WTC11 (cell line): ENCODE measurements around the gene RFNG.

Source experiments
- CREB1 ChIP-seq: sonication (generic); formaldehyde crosslinking; IDR thresholded peaks from 2 replicates; pipeline ENCODE4 v1.8.0; 2023; ENCODE audit warnings: mild to moderate bottlenecking, missing genetic modification reagents
- FOXP1 ChIP-seq: sonication (generic); formaldehyde crosslinking; IDR thresholded peaks from 2 replicates; pipeline ENCODE4 v1.8.0; 2022; ENCODE audit warnings: missing genetic modification reagents, mild to moderate bottlenecking, moderate library complexity, borderline replicate concordance
- JAZF1 ChIP-seq: fragments of 250-450 bp; sonication (Bioruptor Pico); IDR thresholded peaks from 2 replicates; pipeline ENCODE4 v1.9.0; 2021; ENCODE audit warnings: moderate library complexity, mild to moderate bottlenecking, inconsistent platforms
- MLX ChIP-seq: sonication (generic); formaldehyde crosslinking; IDR thresholded peaks from 2 replicates; pipeline ENCODE4 v1.8.1; 2023; ENCODE audit warnings: mild to moderate bottlenecking, missing genetic modification reagents, moderate library complexity
- NR3C1 ChIP-seq: sonication (generic); formaldehyde crosslinking; conservative IDR thresholded peaks from 2 replicates; pipeline ENCODE4 v1.8.1; 2023; ENCODE audit warnings: low read depth, mild to moderate bottlenecking, missing genetic modification reagents
- USF2 ChIP-seq: sonication (generic); formaldehyde crosslinking; IDR thresholded peaks from 2 replicates; pipeline ENCODE4 v1.8.1; 2023; ENCODE audit warnings: mild to moderate bottlenecking, missing genetic modification reagents, moderate library complexity
- ZNF416 ChIP-seq: fragments of 250-450 bp; sonication (Bioruptor Pico); IDR thresholded peaks from 2 replicates; pipeline ENCODE4 v1.9.0; 2021; ENCODE audit warnings: mild to moderate bottlenecking, inconsistent platforms
- TF ChIP-seq, protein P1 (sequence below): fragments of 200-600 bp; IDR thresholded peaks from 2 replicates; pipeline ENCODE4 v1.8.0; 2022; ENCODE audit warnings: antibody characterized with exemption
- TF ChIP-seq, protein P2 (sequence below): fragments of 250-450 bp; sonication (Bioruptor Pico); IDR thresholded peaks from 2 replicates; pipeline ENCODE4 v1.9.0; 2021; ENCODE audit warnings: moderate library complexity, mild to moderate bottlenecking, inconsistent platforms, borderline replicate concordance
- TF ChIP-seq, protein P3 (sequence below): sonication (generic); formaldehyde crosslinking; IDR thresholded peaks from 2 replicates; pipeline ENCODE4 v1.8.1; 2023; ENCODE audit warnings: mild to moderate bottlenecking, moderate library complexity, missing genetic modification reagents

- TF ChIP-seq FOXP1 (CRISPR knock-in tag) (no peak), MLX (CRISPR knock-in tag) (no peak), JAZF1 (CRISPR knock-in tag) (no peak), NR3C1 (CRISPR knock-in tag) (no peak), USF2 (no peak), CREB1 (CRISPR knock-in tag) (no peak), ZNF416 (no peak)
- TF ChIP-seq, protein P1, sequence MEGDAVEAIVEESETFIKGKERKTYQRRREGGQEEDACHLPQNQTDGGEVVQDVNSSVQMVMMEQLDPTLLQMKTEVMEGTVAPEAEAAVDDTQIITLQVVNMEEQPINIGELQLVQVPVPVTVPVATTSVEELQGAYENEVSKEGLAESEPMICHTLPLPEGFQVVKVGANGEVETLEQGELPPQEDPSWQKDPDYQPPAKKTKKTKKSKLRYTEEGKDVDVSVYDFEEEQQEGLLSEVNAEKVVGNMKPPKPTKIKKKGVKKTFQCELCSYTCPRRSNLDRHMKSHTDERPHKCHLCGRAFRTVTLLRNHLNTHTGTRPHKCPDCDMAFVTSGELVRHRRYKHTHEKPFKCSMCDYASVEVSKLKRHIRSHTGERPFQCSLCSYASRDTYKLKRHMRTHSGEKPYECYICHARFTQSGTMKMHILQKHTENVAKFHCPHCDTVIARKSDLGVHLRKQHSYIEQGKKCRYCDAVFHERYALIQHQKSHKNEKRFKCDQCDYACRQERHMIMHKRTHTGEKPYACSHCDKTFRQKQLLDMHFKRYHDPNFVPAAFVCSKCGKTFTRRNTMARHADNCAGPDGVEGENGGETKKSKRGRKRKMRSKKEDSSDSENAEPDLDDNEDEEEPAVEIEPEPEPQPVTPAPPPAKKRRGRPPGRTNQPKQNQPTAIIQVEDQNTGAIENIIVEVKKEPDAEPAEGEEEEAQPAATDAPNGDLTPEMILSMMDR: no peak
- TF ChIP-seq, protein P2, sequence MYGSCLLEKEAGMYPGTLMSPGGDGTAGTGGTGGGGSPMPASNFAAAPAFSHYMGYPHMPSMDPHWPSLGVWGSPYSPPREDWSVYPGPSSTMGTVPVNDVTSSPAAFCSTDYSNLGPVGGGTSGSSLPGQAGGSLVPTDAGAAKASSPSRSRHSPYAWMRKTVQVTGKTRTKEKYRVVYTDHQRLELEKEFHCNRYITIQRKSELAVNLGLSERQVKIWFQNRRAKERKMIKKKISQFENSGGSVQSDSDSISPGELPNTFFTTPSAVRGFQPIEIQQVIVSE (CRISPR knock-in tag): no peak
- TF ChIP-seq, protein P3, sequence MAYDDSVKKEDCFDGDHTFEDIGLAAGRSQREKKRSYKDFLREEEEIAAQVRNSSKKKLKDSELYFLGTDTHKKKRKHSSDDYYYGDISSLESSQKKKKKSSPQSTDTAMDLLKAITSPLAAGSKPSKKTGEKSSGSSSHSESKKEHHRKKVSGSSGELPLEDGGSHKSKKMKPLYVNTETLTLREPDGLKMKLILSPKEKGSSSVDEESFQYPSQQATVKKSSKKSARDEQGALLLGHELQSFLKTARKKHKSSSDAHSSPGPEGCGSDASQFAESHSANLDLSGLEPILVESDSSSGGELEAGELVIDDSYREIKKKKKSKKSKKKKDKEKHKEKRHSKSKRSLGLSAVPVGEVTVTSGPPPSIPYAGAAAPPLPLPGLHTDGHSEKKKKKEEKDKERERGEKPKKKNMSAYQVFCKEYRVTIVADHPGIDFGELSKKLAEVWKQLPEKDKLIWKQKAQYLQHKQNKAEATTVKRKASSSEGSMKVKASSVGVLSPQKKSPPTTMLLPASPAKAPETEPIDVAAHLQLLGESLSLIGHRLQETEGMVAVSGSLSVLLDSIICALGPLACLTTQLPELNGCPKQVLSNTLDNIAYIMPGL (CRISPR knock-in tag): no peak
Observed at GRCh38 chr17:82085931-82086764, 34.5 kb upstream of the RFNG start.
